H1 (cell line): ENCODE results near the gene NMRAL1. TPM values are rescaled to one million over a fixed set of nuclear protein-coding genes. Genes with fewer than 3 reads are reported as not detected.

Experiments used
- CTCF ChIA-PET: fragments of 300-600 bp; sonication (Branson Sonifier 250); formaldehyde crosslinking; loops from one replicate; lab custom pipeline; 2021; ENCODE audit not compliant: partially characterized antibody; lab: Charles Lee
- POLR2A ChIA-PET: fragments of 300-600 bp; sonication (Branson Sonifier 250); formaldehyde crosslinking; loops from one replicate; lab custom pipeline; 2021; ENCODE audit warnings: inconsistent platforms; ENCODE audit not compliant: partially characterized antibody; lab: Charles Lee
- DNase-seq, 2 experiments: peaks; one replicate each; pipeline versions ENCODE4 v3.0.0 to v3.0.0-alpha.2; 2010 to 2022; ENCODE audit warnings: low spot score in 2 of 2, low read depth in 1 of 2, mixed read lengths in 1 of 2
- FAIRE-seq: peaks from 2 replicates; lab custom pipeline; 2011; peaks lifted over from hg19 to GRCh38; lab: Jason Lieb, UNC
- H2AFZ ChIP-seq: 2 replicates; pipeline ENCODE4 v1.8.1; 2012; ENCODE audit warnings: low read length, inconsistent platforms
- H2AK5ac ChIP-seq: 2 replicates; pipeline ENCODE4 v1.6.1; 2013; ENCODE audit warnings: low read depth, low read length
- H2BK120ac ChIP-seq: replicated peaks from 2 replicates; pipeline ENCODE3; 2013; ENCODE audit warnings: low read depth, low read length, inconsistent platforms
- H2BK12ac ChIP-seq: 2 replicates; pipeline ENCODE4 v1.6.1; 2013; ENCODE audit warnings: low read depth, low read length
- H2BK15ac ChIP-seq: 2 replicates; pipeline ENCODE4 v1.6.1; 2013; ENCODE audit warnings: low read length
- H2BK20ac ChIP-seq: 2 replicates; pipeline ENCODE4 v1.6.1; 2013; ENCODE audit warnings: low read length
- H2BK5ac ChIP-seq: 2 replicates; pipeline ENCODE4 v1.6.1; 2013; ENCODE audit warnings: low read depth, low read length
- H3K14ac ChIP-seq: 2 replicates; pipeline ENCODE4 v1.6.1; 2013; ENCODE audit warnings: inconsistent platforms; ENCODE audit not compliant: insufficient read length
- H3K18ac ChIP-seq: 2 replicates; pipeline ENCODE4 v1.6.1; 2013; ENCODE audit warnings: low read length; ENCODE audit errors: extremely low read depth
- H3K23ac ChIP-seq: 2 replicates; pipeline ENCODE4 v1.6.1; 2013; ENCODE audit warnings: inconsistent platforms; ENCODE audit not compliant: insufficient read length
- H3K23me2 ChIP-seq: 2 replicates; pipeline ENCODE4 v1.6.1; 2013; ENCODE audit warnings: low read depth, low read length
- H3K27ac ChIP-seq: 2 replicates; pipeline ENCODE4 v1.6.1; 2011; ENCODE audit warnings: low read depth, low read length, inconsistent platforms
- H3K27me3 ChIP-seq, 4 experiments: replicated peaks in 1 of 4; 1 replicate in 1 of 4; 2 replicates in 3 of 4; pipeline versions ENCODE4 v1.6.1 to v1.8.1; 2011 to 2013; ENCODE audit warnings: low read length in 3 of 4, mild to moderate bottlenecking in 3 of 4, inconsistent platforms in 2 of 4, mixed read lengths in 2 of 4, moderate library complexity in 1 of 4; ENCODE audit not compliant: control insufficient read depth in 3 of 4, insufficient read depth in 3 of 4; ENCODE audit errors: extremely low read depth in 1 of 4
- H3K36me3 ChIP-seq, 4 experiments: 2 replicates each; pipeline versions ENCODE4 v1.6.1 to v1.8.1; 2011 to 2013; ENCODE audit warnings: mild to moderate bottlenecking in 4 of 4, low read length in 3 of 4, moderate library complexity in 2 of 4, control low read depth in 1 of 4, inconsistent platforms in 1 of 4; ENCODE audit not compliant: insufficient read depth in 4 of 4, control insufficient read depth in 2 of 4
- H3K4ac ChIP-seq: replicated peaks from 2 replicates; pipeline ENCODE3; 2013; ENCODE audit warnings: low read length, low read depth, mixed read lengths, inconsistent platforms; ENCODE audit not compliant: insufficient read length
- H3K4me1 ChIP-seq, 4 experiments: replicated peaks in 1 of 4; 1 replicate in 1 of 4; 2 replicates in 3 of 4; pipeline versions ENCODE4 v1.6.1 to v1.8.1; 2011 to 2013; ENCODE audit warnings: low read length in 3 of 4, inconsistent platforms in 2 of 4, mixed read lengths in 1 of 4; ENCODE audit not compliant: insufficient read depth in 4 of 4, control insufficient read depth in 3 of 4
- H3K4me2 ChIP-seq, 2 experiments: 2 replicates each; pipeline versions ENCODE4 v1.6.1 to v1.8.1; 2011 to 2013; ENCODE audit warnings: low read depth in 2 of 2, low read length in 2 of 2, control low read depth in 1 of 2, inconsistent platforms in 1 of 2, mild to moderate bottlenecking in 1 of 2; ENCODE audit not compliant: insufficient read depth in 1 of 2
- H3K4me3 ChIP-seq, 4 experiments: fragments of 200-600, 300-600 bp in 1 of 4; sonication (generic), shearing (Covaris generic), sonication (Bioruptor Twin) in 1 of 4; 2 replicates each; pipeline versions ENCODE4 v1.5.1 to v1.8.1; 2011 to 2016; ENCODE audit warnings: low read length in 4 of 4, low read depth in 3 of 4, control low read depth in 2 of 4, inconsistent platforms in 2 of 4, mild to moderate bottlenecking in 2 of 4, mixed read lengths in 1 of 4, moderate library complexity in 1 of 4; ENCODE audit not compliant: insufficient read depth in 2 of 4; ENCODE audit errors: extremely low read depth in 1 of 4
- H3K56ac ChIP-seq: replicated peaks from 2 replicates; pipeline ENCODE3; 2013; ENCODE audit warnings: low read depth, mild to moderate bottlenecking, mixed read lengths, low read length, inconsistent platforms; ENCODE audit not compliant: insufficient read length
- H3K79me1 ChIP-seq: 2 replicates; pipeline ENCODE4 v1.6.1; 2013; ENCODE audit warnings: low read depth, low read length, control low read depth
- H3K79me2 ChIP-seq, 2 experiments: 2 replicates each; pipeline versions ENCODE4 v1.6.1 to v1.8.1; 2012 to 2013; ENCODE audit warnings: low read length in 2 of 2, mild to moderate bottlenecking in 2 of 2, inconsistent platforms in 1 of 2; ENCODE audit not compliant: insufficient read depth in 2 of 2, control insufficient read depth in 1 of 2
- H3K9ac ChIP-seq, 4 experiments: replicated peaks in 1 of 4; 1 replicate in 1 of 4; 2 replicates in 3 of 4; pipeline versions ENCODE4 v1.6.1 to v1.8.1; 2011 to 2013; ENCODE audit warnings: low read depth in 3 of 4, low read length in 3 of 4, control low read depth in 2 of 4, mild to moderate bottlenecking in 2 of 4, moderate library complexity in 2 of 4, inconsistent platforms in 1 of 4; ENCODE audit errors: extremely low read depth in 1 of 4
- H3K9me3 ChIP-seq, 2 experiments: 2 replicates each; pipeline versions ENCODE4 v1.6.1 to v1.8.1; 2012 to 2013; ENCODE audit warnings: mild to moderate bottlenecking in 2 of 2, moderate library complexity in 2 of 2, control low read depth in 1 of 2, inconsistent platforms in 1 of 2, low read depth in 1 of 2, low read length in 1 of 2, mixed read lengths in 1 of 2; ENCODE audit not compliant: insufficient read depth in 2 of 2
- H4K20me1 ChIP-seq, 2 experiments: replicated peaks in 1 of 2; 2 replicates each; pipeline versions ENCODE3 to v1.8.1; 2011 to 2013; ENCODE audit warnings: inconsistent platforms in 2 of 2, low read length in 2 of 2, mild to moderate bottlenecking in 1 of 2; ENCODE audit not compliant: insufficient read depth in 2 of 2, control insufficient read depth in 1 of 2
- H4K5ac ChIP-seq: 2 replicates; pipeline ENCODE4 v1.6.1; 2013; ENCODE audit warnings: low read length, low read depth, mixed read lengths, inconsistent platforms; ENCODE audit not compliant: insufficient read length
- H4K8ac ChIP-seq: 2 replicates; pipeline ENCODE4 v1.8.0; 2013; ENCODE audit warnings: mild to moderate bottlenecking, moderate library complexity, low read length, inconsistent platforms; ENCODE audit not compliant: insufficient read depth; ENCODE audit errors: extremely low read depth
- H4K91ac ChIP-seq: replicated peaks from 2 replicates; pipeline ENCODE3; 2013; ENCODE audit warnings: low read length, mixed read lengths, inconsistent platforms; ENCODE audit not compliant: insufficient read length
- BACH1 ChIP-seq: IDR thresholded peaks from 2 replicates; pipeline ENCODE4 v1.6.1; 2012; ENCODE audit warnings: low read length, improper control_type of control experiment
- CBX8 ChIP-seq: fragments of 300-800, 300-1000 bp; sonication (generic); IDR thresholded peaks from 2 replicates; pipeline ENCODE4 v1.7.1; 2016; ENCODE audit warnings: low read depth, low read length, borderline replicate concordance
- SIN3A ChIP-seq, 2 experiments: IDR thresholded peaks in 1 of 2; conservative IDR thresholded peaks in 1 of 2; 2 replicates each; pipeline ENCODE4 v1.6.1; 2011 to 2012; ENCODE audit warnings: low read length in 2 of 2, improper control_type of control experiment in 1 of 2, low read depth in 1 of 2, mild to moderate bottlenecking in 1 of 2
- SP1 ChIP-seq: IDR thresholded peaks from 2 replicates; pipeline ENCODE4 v1.6.1; 2011; ENCODE audit warnings: low read depth, low read length
- SP2 ChIP-seq: IDR thresholded peaks from 2 replicates; pipeline ENCODE4 v1.6.1; 2012; ENCODE audit warnings: mild to moderate bottlenecking, low read length, inconsistent platforms
- ZNF274 ChIP-seq: IDR thresholded peaks from 2 replicates; pipeline ENCODE4 v1.7.0; 2012; ENCODE audit warnings: low read length, borderline replicate concordance; ENCODE audit errors: extremely low read depth
- WGBS, 2 experiments: shearing (Covaris generic) in 1 of 2; methylation state at CpG; one replicate each; pipeline versions ENCODE4 v1.1.6 to v1.1.7; 2013 to 2015; ENCODE audit warnings: low lambda C conversion rate in 2 of 2, mixed read lengths in 2 of 2, inconsistent platforms in 1 of 2, low coverage in 1 of 2, missing lambda C conversion rate in 1 of 2; ENCODE audit not compliant: insufficient replicate concordance in 2 of 2, insufficient coverage in 1 of 2, insufficient read length in 1 of 2; ENCODE audit errors: extremely low coverage in 1 of 2, missing lambda C conversion rate in 1 of 2; 5-methylcytosine and 5-hydroxymethylcytosine counted together
- polyA plus RNA-seq, 7 experiments: library from polyadenylated mRNA; depleted of rRNA in 3 of 7; stranded (reverse) in 5 of 7; unstranded in 2 of 7; fragments of >200 nt in 5 of 7; fragments of 200-250 nt in 2 of 7; gene quantifications; 1 replicate in 5 of 7; 2 replicates in 1 of 7; 4 replicates in 1 of 7; pipeline versions ENCODE4 v1.2.1 to v1.2.3, GENCODE V29; 2011 to 2013; ENCODE audit warnings: missing spikeins in 2 of 7, mixed read lengths in 2 of 7
- total RNA-seq: library from RNA; stranded (reverse); fragmentation: NEBNext Ultra II Directional; extraction: Animal tissue kit (Norgen Biotek cat#: 25700); gene quantifications from 2 replicates; pipeline ENCODE4 v1.2.1, GENCODE V29; 2021

The NMRAL1 gene
- total and polyA plus RNA-seq, 2 of the 8 experiments (the other 6 are each of a cell fraction or from before 2014, with no cell fraction given): 66.8 to 143 TPM

DNA sequence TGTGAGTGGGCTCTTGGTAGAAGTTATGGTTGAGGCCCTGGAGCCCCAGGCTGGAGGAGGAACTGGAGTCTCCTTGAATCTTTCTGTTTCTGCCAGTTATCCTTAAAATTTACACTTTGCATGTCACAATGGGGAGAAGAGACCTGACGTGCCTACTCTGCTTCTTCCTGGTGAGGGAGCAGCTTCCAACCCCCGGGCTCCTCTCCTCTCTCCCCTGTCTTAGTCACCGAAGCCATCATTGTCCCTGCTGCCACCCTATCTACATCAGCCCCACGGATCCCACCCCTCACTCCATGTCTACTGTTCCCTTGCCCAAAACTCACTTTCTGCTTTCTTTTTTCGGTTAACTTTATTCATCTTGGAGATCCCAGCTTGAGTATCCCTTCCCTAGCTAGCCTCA is 31.2 kb downstream of the NMRAL1 start:
- WGBS, 2 experiments: 82% methylated on average over 5 of the region's 5 CpGs; no CpG with 5 or more reads in 1 of the 2 experiments
- Histone ChIP-seq H3K56ac (no peak overlapping the region), H4K91ac (no peak overlapping the region)
- TF ChIP-seq BACH1 (no peak), SP2 (no peak), SIN3A (conservative IDR thresholded peaks at IDR 0.05 in 1 of 2, IDR thresholded peaks at IDR 0.05 in 1 of 2; ENCODE audit: low read depth in 1 of 2, low read length in 2 of 2) (no peak), ZNF274 (no peak), SP1 (no peak), CBX8 (no peak)

More for the DNA sequence above, 31.2 kb downstream of the NMRAL1 start:
- no peak overlapping the region for H3K18ac ChIP-seq
- ChIA-PET CTCF (no interaction called here), POLR2A (interaction anchor here (1.4 to 21.6 kb wide), 4 partner anchors 12 to 29 kb away, joined by 5 to 257 read pairs (median 18); partner anchors contain the start of genes HMOX2 and NMRAL1)
- H4K8ac ChIP-seq: no peak overlapping the region; the same call in 1 of the 2 replicates
- H3K4me3 ChIP-seq: no peak overlapping the region
- FAIRE-seq (no peak), DNase-seq (no peak)
- H3K4me1 ChIP-seq: no peaks in the 10 kb centered on the region
- H4K20me1 ChIP-seq: peaks cover 2 to 16% of the 10 kb centered on the region in 2 experiments
- peaks cover 29 to 78% (median 65%) of the 10 kb centered on the region in 4 experiments for H3K36me3 ChIP-seq
- H3K27me3 ChIP-seq: no peaks in the 10 kb centered on the region
- no peak overlapping the region for H2BK5ac ChIP-seq
- no peak overlapping the region for H2BK12ac ChIP-seq
- H3K79me1 ChIP-seq: no peaks in the 10 kb centered on the region
- no peak overlapping the region for H3K4ac ChIP-seq
- H3K9me3 ChIP-seq: no peaks in the 10 kb centered on the region
- no peak overlapping the region for H3K27ac ChIP-seq
- no peaks in the 10 kb centered on the region for H3K23me2 ChIP-seq
- no peak overlapping the region for H3K9ac ChIP-seq
- no peak overlapping the region for H2AFZ ChIP-seq
- no peak overlapping the region for H3K14ac ChIP-seq
- H2BK20ac ChIP-seq: no peak overlapping the region
- no peak overlapping the region for H3K4me2 ChIP-seq
- H4K5ac ChIP-seq: no peak overlapping the region
- H3K79me2 ChIP-seq: no peaks in the 10 kb centered on the region
- H2BK15ac ChIP-seq: no peak overlapping the region
- H2AK5ac ChIP-seq: no peak overlapping the region
- no peak overlapping the region for H2BK120ac ChIP-seq
- no peak overlapping the region for H3K23ac ChIP-seq
